Activated T-cell treated with anti-CD3 and anti-CD28 coated beads, Interleukin-2, amount 50 U/mL, for 72 hours (primary cell): ENCODE results near the gene FAAP20. TPM values are rescaled to one million over a fixed set of nuclear protein-coding genes. Genes with fewer than 3 reads are reported as not detected.

ENCODE experiments used
- ATAC-seq, 2 donors: fragments of 150-1000 bp; cut with Tn5 transposase; replicated peaks in 1 of 2; 2 replicates each; pipeline ENCODE4 v1.10.0; 2021; ENCODE audit warnings: moderate library complexity in 2 of 2, mild to moderate bottlenecking in 1 of 2
- DNase-seq, 2 donors: peaks; one replicate each; pipeline ENCODE4 v3.0.0; 2021 to 2022; ENCODE audit warnings: mixed read lengths in 1 of 2
- H3K27ac Mint-ChIP-seq: one replicate; pipeline ENCODE4 v1.8.0; 2022; ENCODE audit warnings: mild to moderate bottlenecking, moderate library complexity, mixed read lengths
- H3K27me3 Mint-ChIP-seq: one replicate; pipeline ENCODE4 v1.8.0; 2022; ENCODE audit warnings: low read depth, mixed read lengths
- H3K36me3 Mint-ChIP-seq, 2 donors: one replicate each; pipeline ENCODE4 v1.8.0; 2022; ENCODE audit warnings: mixed read lengths in 2 of 2, mild to moderate bottlenecking in 1 of 2; ENCODE audit not compliant: insufficient read depth in 2 of 2
- H3K4me1 Mint-ChIP-seq: one replicate; pipeline ENCODE4 v1.8.0; 2022; ENCODE audit warnings: low read depth, mixed read lengths
- H3K4me3 Mint-ChIP-seq, 2 donors: one replicate each; pipeline ENCODE4 v1.8.0; 2022; ENCODE audit warnings: mild to moderate bottlenecking in 2 of 2, mixed read lengths in 2 of 2, moderate library complexity in 2 of 2
- H3K9me3 Mint-ChIP-seq, 2 donors: one replicate each; pipeline ENCODE4 v1.8.0; 2022; ENCODE audit warnings: mixed read lengths in 2 of 2
- total RNA-seq, 2 donors: library from RNA; stranded (reverse); gene quantifications; one replicate each; pipeline ENCODE4 v1.2.3, GENCODE V29; 2022

Gene FAAP20
- total RNA-seq, 2 donors from 2014 or later: 74.6 to 80.4 TPM

DNA sequence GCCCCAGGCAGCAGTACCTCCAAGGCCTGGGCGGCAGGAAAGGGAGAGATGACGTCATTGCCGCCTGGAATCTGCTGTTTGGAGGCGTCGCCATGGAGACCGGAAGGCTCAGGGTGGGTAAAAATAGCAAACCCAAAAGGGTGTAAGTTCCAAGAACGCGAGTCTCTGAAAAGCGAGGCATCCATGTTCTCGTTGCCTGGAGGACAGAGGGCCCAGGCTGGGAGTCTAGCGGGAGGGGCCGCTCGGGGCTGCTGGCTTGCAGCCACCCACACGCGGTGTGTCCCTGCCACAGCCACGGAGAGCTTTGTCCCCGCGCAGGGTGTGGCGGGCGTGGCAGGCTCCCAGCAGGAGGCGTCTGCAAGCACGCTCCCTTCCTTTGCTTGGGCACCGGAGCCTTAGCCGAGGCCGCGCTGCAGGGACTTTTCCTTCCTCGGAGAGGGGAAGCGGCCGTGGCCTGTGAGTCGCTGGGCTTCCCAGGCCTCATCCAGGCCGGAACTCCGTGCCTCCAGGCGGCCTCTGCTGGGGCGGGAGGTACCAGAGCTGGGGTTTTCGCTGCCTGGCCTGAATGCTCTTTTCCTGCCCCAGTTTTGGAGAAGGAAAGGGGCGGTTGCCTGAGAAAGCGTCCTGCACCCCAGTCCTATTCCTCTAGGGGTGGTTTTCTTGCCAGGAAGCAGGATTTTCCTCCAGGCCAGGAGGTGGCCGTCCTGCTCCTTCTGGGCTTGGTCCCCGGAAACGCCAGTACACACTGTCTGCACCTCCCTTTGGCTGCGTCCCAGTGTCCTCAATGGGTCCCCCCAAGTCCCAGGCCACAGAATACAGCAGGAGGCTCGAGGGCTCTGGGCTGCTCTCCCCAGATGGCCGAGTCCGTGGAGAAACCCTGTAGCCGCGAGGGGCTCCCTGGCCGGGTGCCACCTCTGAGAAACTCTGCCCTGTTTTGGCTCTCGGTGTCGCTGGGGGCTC is 18.2 kb upstream of the FAAP20 start:
- Mint-ChIP-seq H3K4me1 (no peaks in the 10 kb centered on the region), H3K9me3 (no peaks in the 10 kb centered on the region), H3K27ac (no peak overlapping the region), H3K36me3 (no peaks in the 10 kb centered on the region), H3K27me3 (no peaks in the 10 kb centered on the region), H3K4me3 (peak overlapping the region; percentile 41 to 54)
- ATAC-seq (peak; percentile 72 to 74), DNase-seq (peak; percentile 57 to 61)

DNA sequence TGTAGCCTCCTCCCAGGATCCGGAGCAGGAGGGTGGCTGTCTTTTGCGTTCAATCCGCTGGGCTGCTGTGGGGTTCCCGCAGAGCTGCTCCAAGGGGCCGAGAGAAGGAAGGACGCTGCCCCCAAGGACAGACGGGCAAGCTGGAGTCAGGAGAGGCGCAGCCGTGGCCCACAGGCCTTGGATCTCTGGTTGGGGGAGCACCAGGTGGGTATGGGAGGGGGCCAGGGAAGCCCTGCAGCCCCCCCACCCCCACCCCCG is 17.6 kb upstream of the FAAP20 start:
- no peaks in the 10 kb centered on the region for H3K4me1 Mint-ChIP-seq
- H3K27me3 Mint-ChIP-seq: no peaks in the 10 kb centered on the region
- ATAC-seq: no peak
- peak overlapping the region; percentile 65 for H3K27ac Mint-ChIP-seq
- H3K9me3 Mint-ChIP-seq: no peaks in the 10 kb centered on the region
- H3K4me3 Mint-ChIP-seq: peak overlapping the region in 1 of 2 donors; percentile 56
- H3K36me3 Mint-ChIP-seq: no peaks in the 10 kb centered on the region
- DNase-seq: no peak

DNA sequence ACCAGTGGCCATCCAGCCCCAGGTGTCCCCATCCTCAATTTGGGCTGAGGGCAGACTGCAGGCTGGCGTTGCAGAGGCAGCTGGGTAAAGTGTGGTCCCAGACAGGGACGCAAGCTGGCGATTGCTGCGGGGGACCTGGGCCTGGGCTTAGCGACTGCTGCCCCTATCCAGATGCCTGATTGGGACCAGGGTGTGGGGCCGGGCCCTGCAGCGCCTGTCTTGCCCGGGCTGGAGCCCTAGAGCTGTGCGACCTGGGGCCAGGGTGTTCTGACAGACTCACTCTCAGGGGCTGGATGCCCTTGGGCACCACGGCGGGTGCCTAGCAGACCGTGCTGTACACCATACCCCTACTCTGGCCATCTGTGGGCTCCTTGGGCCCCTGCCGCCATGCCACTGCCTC is 16.2 kb upstream of the FAAP20 start:
- no peaks in the 10 kb centered on the region for H3K27me3 Mint-ChIP-seq
- no peaks in the 10 kb centered on the region for H3K4me1 Mint-ChIP-seq
- no peaks in the 10 kb centered on the region for H3K36me3 Mint-ChIP-seq
- H3K9me3 Mint-ChIP-seq: no peaks in the 10 kb centered on the region
- ATAC-seq: no peak
- no peak overlapping the region for H3K27ac Mint-ChIP-seq
- no peak overlapping the region for H3K4me3 Mint-ChIP-seq
- no peak for DNase-seq

DNA sequence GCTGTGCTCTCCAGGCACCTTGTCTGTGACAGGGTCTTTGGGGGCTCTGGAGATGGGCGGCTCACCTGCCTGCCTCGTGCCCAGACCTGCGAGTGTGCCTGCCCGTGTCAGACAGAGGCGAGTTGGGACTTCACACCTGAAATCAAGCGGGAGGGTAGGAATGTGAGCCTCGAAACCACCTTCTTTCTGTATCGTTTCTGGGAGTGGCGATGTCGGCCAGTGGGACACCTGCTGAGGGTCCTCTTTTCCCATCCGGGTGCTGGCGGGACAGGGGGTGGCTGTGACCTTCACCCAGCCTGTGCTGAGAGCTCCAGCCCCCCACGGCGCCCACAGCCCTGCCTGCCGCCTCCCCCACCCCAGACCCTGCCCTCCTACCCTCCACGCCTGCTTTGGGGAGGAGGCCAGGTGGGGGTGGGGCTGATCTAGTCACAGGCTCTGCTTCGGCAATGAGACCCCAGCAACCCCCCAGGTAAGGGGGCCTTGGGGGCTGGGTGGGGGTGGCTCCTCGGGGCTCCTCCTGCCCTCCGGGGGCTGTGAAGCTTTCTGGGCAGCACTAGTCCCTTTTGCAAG is 15.6 kb upstream of the FAAP20 start:
- Mint-ChIP-seq H3K4me1 (no peaks in the 10 kb centered on the region), H3K4me3 (no peak overlapping the region), H3K36me3 (no peaks in the 10 kb centered on the region), H3K27ac (no peak overlapping the region), H3K27me3 (no peaks in the 10 kb centered on the region), H3K9me3 (no peaks in the 10 kb centered on the region)
- DNase-seq (no peak), ATAC-seq (no peak)

DNA sequence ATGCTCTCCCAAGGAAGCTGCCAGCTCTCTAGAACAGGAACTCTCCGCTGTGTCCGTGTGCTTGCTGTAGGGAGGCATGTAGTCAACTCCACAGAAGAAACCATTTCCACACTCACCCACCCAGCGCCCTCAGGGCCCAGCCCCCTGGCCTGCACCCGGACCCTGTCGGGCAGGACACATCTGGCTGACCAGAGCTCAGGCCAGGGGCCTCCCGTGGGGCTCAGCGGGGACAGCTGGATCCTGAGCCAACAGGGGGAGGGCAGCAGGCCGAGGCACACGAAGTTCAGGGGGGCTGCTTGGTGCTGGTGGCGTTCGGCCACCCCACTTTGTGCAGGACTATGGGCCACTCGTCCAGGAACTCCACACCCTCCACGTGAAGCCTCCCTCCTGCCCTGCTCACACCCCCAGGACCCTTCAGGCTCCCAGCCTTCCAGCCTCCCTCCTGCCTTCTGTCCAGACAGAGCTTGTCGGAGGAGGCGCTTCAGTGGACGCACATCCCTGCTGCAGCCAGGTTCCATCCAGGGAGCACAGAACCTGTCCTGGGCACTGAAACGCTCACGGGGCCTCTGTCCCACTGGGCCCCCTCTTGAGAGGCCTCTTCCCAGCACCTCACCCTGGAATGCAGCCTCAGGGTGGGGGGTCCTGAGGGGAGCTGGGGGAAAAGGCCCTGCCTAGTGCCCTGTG is 15.0 kb upstream of the FAAP20 start:
- Mint-ChIP-seq H3K4me3 (no peak overlapping the region), H3K4me1 (no peaks in the 10 kb centered on the region), H3K9me3 (no peaks in the 10 kb centered on the region), H3K36me3 (no peaks in the 10 kb centered on the region), H3K27ac (no peak overlapping the region), H3K27me3 (no peaks in the 10 kb centered on the region)
- DNase-seq (no peak), ATAC-seq (no peak)

DNA sequence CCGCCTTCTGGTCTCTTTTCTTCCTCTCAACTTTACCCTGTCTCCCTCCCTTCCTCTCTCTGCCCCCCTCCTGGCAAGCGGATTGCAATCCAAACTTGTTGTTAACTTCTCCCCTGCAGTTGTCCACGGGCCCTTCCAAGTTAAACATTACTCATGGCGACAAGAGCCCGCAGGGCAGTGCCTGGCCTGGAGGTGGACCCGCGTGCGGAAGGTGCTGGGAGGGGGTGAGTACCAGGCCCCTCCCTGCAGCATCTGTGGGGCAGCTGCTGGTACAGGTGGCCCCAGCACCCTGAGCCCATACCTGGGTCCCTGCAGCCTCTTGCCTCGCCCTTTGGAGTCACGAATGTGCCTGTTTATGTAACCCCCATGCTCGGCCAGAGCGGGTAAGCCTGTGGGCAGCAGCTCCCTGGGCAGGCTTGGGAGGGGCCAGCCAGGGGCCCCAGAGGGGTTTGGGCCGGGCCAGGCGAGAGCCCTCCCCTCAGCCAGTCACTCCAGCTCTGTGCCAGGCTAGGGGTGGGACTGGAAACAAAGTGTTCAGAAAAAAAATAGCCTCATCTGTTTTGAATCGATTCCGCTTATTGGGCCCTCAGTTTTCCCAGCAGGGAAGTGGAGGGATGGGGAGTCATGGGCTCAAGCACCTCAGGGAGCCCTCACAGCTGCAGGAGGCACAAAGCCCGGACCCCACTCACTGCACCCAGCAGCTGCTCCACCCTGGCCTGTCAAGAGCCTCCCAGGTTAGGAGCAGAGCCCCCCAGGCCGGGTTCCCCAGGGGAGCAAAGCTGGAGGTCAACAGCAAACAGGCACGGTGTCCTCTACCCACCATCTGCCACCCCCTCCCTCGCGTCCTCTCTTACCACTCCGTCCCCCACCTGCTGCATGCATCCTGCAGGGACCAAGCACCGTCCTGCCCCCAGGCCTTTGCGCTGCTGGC is 14.0 kb upstream of the FAAP20 start:
- no peaks in the 10 kb centered on the region for H3K4me1 Mint-ChIP-seq
- H3K27ac Mint-ChIP-seq: no peak overlapping the region
- H3K27me3 Mint-ChIP-seq: no peaks in the 10 kb centered on the region
- ATAC-seq: no peak
- no peak for DNase-seq
- H3K36me3 Mint-ChIP-seq: no peaks in the 10 kb centered on the region
- no peak overlapping the region for H3K4me3 Mint-ChIP-seq
- H3K9me3 Mint-ChIP-seq: no peaks in the 10 kb centered on the region

DNA sequence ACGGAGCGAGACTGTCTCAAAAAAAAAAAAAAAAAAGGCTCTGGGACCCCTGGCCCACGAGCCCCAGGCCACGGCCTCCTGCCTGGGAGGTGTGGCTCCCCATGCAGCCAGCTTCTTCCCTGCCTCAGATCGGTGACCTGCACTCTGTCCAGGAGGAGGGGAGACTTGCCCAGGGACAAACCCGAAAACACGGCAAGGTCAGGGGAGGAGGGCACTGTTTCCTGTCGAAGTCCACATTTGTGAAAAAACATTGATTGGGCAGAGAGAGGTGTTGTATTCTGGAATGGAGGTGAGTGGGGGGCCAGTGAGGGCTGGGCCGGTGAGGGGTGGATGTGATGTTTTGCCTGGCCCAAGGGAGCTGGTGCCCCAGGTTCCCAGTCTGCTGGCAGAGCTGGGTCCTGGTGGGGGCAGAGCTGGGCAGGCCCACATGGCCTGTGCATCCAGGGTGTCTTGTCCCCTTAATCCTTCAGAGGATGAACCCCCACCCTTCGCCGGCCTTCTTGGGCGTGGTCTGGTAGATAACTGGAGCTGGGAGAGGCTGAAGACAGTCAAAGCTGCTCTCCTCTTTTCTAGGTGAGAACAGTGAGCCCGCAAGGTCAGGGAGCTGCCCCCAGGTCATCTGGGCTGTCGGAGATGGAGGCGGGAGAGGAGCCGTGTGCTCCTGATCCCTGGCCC is 12.4 kb upstream of the FAAP20 start:
- no peak overlapping the region for H3K4me3 Mint-ChIP-seq
- H3K36me3 Mint-ChIP-seq: no peaks in the 10 kb centered on the region
- no peak overlapping the region for H3K27ac Mint-ChIP-seq
- H3K4me1 Mint-ChIP-seq: no peaks in the 10 kb centered on the region
- no peaks in the 10 kb centered on the region for H3K9me3 Mint-ChIP-seq
- no peak for ATAC-seq
- H3K27me3 Mint-ChIP-seq: no peaks in the 10 kb centered on the region
- no peak for DNase-seq

DNA sequence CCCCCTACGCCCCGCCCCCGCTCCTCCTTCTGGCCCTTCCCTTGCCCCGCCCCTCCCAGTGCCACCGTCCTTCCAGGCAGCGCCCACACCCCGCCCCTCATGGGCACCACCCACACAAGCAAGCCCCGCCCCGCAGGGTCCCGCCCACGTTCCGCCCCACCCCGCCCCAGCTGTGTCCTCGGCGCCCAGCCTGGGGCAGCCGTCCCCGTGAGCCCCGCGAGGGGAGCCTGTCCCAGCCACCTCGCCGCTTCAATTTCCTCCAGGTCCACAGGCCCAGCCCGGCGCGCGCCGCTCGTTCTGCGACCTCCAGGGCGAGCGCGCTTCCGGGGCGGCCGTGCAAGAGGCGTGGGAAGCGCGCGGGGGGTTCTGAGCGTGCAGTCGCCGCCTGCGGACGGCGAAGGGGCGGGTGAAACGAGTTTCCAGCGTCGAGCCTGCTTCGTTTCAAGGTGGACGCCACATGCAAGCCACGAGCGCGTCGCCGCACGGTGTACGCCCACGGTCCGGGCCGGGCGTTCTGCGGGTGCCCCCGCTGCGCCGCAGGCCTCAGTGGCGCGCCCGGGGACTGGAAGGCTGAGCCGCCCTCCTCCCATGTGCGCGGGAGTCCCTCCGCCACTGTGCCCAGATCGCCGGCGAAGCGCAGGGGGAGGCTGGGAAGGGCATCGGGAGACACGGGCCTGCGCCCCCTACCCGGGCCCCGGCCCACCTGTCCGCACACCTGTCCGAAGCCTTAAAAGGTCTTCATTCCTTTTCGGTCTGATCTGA is 10.8 kb upstream of the FAAP20 start:
- Mint-ChIP-seq H3K27me3 (no peaks in the 10 kb centered on the region), H3K4me3 (peak overlapping the region; percentile 72 to 79), H3K36me3 (no peaks in the 10 kb centered on the region), H3K9me3 (no peaks in the 10 kb centered on the region), H3K4me1 (no peaks in the 10 kb centered on the region), H3K27ac (no peak overlapping the region)
- peak; percentile 95 to 96 for DNase-seq
- ATAC-seq: peak; percentile 77 to 82

DNA sequence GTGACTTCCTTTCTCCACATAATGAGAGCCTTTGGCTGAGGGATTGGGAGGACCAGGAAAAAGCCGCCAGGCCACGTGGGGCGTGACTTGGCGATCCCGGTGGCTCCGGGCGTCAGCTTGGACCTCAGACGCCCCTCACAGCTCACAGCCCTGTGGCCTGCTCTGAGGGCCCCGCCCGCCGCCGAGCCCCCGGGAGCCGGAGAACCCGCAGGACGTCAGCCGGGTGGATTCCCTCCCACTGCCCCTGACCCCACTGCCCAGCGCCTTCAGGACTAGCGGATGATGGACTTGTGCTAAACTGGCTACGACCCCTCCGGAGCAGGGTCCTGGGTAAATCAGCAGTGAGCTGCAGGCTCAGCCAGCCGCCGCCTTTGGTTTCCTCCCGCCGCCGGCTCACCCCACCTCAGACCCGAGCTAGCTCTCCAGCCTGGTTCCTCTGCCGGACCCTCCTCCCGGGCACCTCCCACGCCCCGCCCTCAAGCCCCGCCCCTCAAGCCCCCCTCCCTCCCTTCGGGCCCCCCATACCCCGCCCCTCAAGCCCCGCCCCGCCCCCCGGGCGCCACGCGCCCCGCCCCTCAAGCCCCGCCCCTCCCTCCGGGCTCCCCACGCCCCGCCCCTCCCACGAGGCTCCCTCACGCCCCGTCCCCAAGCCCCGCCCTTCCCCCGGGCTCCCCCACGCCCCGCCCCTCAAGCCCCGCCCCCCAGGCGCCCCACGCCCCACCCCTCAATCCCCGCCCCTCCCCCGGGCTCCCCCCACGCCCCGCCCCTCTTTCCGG is 10.0 kb upstream of the FAAP20 start:
- Mint-ChIP-seq H3K4me1 (peaks cover 4% of the 10 kb centered on the region), H3K9me3 (no peaks in the 10 kb centered on the region), H3K36me3 (no peaks in the 10 kb centered on the region), H3K4me3 (peak overlapping the region; percentile 65 to 78), H3K27ac (no peak overlapping the region), H3K27me3 (no peaks in the 10 kb centered on the region)
- DNase-seq: no peak
- peak; percentile 52 for ATAC-seq

DNA sequence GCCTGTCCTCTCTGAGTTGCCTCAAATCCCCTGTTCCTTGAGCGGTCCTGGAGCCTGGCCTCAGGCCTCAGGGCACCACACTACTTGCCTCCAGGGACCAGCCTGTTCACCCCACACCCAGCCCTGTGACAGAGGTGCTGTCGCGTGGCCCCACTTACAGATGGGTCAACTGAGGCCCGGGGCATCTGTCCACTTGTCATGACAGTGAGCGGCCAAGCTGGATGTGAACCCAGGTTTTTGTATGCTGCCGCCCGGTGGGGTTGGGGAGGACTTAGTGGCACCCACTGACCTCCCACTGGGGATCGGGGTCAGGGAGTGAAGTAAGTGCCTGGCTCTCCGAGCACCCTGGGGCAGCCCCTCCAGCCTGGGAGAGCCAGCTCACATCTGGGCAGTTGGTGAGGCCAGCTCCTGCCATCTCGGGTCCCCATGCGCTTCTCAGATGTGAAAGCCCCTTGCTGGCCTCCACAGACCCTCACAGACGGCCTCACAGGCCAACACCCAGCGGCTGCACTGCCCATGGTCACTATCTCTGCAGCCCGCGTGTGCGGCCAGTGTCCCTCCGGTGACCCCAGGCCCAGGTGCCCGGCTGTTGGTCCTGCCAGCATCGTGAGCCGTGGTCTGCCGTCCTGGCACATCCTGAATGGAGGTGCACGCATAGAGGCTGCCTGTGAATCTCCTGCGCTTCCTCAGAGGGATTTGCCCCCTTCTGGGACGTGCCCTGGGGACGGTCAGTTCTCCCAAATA is 9.3 kb upstream of the FAAP20 start:
- Mint-ChIP-seq H3K4me1 (peaks cover 12% of the 10 kb centered on the region), H3K9me3 (no peaks in the 10 kb centered on the region), H3K27me3 (no peaks in the 10 kb centered on the region), H3K27ac (no peak overlapping the region), H3K36me3 (no peaks in the 10 kb centered on the region), H3K4me3 (peak overlapping the region in 1 of 2 donors; percentile 7)
- DNase-seq (no peak), ATAC-seq (no peak)
